ENCODE measurements around the gene KIF5A. TPM values are rescaled to one million over a fixed set of nuclear protein-coding genes. Genes with fewer than 3 reads are reported as not detected.

Gene KIF5A
- total and polyA plus RNA-seq, 2 of the 13 experiments (the other 11 are each of a cell fraction or from before 2014, with no cell fraction given) = 1.6 to 11.9 TPM

DNA sequence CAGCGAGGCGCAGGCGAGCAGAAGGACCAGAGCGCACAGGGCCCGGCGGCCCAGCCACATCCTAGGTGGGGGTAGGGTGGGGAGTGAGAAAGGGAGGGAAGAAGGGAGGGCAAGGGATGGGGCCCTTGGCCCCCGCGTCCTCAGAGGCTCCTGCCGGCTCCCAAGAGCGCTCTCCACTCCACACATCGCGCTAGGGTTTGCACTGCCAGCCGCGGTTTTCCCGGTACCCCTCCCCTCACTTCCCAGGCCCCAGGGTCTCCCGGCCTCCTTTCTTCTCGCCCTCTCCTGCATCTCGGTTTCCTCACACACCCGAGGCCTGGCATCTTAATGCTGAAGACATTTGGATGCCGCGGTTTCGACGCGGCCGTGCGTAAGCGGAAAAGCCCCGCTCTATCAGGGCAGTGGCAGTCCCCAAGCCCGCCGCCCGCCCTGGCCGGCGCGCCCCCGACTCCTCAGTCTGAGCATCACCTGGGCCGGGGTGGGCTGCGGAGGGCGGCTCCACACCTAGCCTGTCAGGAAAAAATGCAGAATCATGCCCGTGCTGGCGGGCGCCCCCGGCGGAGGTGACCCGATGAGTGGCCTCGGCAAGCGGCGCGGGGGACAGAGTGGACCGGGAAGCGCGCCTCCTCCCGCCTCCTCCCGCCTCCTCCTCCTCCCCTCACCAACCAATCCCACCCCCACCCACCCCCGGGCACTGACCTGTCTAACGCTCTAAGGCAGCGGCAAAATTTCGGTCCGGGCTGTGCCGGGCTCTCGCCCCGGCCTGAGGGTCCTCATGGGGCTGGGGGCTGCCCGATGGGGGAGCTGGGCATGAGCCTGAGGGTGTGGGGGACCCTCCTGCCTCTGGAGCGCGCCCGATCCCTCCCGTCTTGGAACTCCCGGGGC lies 82.5 kb downstream of the KIF5A start (continued):
- TF ChIP-seq, protein P1, sequence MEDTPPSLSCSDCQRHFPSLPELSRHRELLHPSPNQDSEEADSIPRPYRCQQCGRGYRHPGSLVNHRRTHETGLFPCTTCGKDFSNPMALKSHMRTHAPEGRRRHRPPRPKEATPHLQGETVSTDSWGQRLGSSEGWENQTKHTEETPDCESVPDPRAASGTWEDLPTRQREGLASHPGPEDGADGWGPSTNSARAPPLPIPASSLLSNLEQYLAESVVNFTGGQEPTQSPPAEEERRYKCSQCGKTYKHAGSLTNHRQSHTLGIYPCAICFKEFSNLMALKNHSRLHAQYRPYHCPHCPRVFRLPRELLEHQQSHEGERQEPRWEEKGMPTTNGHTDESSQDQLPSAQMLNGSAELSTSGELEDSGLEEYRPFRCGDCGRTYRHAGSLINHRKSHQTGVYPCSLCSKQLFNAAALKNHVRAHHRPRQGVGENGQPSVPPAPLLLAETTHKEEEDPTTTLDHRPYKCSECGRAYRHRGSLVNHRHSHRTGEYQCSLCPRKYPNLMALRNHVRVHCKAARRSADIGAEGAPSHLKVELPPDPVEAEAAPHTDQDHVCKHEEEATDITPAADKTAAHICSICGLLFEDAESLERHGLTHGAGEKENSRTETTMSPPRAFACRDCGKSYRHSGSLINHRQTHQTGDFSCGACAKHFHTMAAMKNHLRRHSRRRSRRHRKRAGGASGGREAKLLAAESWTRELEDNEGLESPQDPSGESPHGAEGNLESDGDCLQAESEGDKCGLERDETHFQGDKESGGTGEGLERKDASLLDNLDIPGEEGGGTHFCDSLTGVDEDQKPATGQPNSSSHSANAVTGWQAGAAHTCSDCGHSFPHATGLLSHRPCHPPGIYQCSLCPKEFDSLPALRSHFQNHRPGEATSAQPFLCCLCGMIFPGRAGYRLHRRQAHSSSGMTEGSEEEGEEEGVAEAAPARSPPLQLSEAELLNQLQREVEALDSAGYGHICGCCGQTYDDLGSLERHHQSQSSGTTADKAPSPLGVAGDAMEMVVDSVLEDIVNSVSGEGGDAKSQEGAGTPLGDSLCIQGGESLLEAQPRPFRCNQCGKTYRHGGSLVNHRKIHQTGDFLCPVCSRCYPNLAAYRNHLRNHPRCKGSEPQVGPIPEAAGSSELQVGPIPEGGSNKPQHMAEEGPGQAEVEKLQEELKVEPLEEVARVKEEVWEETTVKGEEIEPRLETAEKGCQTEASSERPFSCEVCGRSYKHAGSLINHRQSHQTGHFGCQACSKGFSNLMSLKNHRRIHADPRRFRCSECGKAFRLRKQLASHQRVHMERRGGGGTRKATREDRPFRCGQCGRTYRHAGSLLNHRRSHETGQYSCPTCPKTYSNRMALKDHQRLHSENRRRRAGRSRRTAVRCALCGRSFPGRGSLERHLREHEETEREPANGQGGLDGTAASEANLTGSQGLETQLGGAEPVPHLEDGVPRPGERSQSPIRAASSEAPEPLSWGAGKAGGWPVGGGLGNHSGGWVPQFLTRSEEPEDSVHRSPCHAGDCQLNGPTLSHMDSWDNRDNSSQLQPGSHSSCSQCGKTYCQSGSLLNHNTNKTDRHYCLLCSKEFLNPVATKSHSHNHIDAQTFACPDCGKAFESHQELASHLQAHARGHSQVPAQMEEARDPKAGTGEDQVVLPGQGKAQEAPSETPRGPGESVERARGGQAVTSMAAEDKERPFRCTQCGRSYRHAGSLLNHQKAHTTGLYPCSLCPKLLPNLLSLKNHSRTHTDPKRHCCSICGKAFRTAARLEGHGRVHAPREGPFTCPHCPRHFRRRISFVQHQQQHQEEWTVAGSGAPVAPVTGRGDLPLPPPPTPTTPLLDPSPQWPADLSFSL (CRISPR knock-in tag; IDR thresholded peaks at IDR 0.05) = no peak
- TF ChIP-seq, protein P2, sequence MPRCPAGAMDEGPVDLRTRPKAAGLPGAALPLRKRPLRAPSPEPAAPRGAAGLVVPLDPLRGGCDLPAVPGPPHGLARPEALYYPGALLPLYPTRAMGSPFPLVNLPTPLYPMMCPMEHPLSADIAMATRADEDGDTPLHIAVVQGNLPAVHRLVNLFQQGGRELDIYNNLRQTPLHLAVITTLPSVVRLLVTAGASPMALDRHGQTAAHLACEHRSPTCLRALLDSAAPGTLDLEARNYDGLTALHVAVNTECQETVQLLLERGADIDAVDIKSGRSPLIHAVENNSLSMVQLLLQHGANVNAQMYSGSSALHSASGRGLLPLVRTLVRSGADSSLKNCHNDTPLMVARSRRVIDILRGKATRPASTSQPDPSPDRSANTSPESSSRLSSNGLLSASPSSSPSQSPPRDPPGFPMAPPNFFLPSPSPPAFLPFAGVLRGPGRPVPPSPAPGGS (CRISPR knock-in tag; IDR thresholded peaks at IDR 0.05) = no peak
- TF ChIP-seq, protein P3, sequence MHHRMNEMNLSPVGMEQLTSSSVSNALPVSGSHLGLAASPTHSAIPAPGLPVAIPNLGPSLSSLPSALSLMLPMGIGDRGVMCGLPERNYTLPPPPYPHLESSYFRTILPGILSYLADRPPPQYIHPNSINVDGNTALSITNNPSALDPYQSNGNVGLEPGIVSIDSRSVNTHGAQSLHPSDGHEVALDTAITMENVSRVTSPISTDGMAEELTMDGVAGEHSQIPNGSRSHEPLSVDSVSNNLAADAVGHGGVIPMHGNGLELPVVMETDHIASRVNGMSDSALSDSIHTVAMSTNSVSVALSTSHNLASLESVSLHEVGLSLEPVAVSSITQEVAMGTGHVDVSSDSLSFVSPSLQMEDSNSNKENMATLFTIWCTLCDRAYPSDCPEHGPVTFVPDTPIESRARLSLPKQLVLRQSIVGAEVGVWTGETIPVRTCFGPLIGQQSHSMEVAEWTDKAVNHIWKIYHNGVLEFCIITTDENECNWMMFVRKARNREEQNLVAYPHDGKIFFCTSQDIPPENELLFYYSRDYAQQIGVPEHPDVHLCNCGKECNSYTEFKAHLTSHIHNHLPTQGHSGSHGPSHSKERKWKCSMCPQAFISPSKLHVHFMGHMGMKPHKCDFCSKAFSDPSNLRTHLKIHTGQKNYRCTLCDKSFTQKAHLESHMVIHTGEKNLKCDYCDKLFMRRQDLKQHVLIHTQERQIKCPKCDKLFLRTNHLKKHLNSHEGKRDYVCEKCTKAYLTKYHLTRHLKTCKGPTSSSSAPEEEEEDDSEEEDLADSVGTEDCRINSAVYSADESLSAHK (CRISPR knock-in tag; IDR thresholded peaks at IDR 0.05; ENCODE audit: borderline replicate concordance) = no peak
- no peak for TF ChIP-seq ESRRA (CRISPR knock-in tag; IDR thresholded peaks at IDR 0.05; ENCODE audit: low read depth)
- TF ChIP-seq ZSCAN22 (CRISPR knock-in tag; IDR thresholded peaks at IDR 0.05) = no peak
- TF ChIP-seq KLF16 (CRISPR knock-in tag; IDR thresholded peaks at IDR 0.05) = no peak; a peak in 1 of 4 replicates
- TF ChIP-seq, protein P4, sequence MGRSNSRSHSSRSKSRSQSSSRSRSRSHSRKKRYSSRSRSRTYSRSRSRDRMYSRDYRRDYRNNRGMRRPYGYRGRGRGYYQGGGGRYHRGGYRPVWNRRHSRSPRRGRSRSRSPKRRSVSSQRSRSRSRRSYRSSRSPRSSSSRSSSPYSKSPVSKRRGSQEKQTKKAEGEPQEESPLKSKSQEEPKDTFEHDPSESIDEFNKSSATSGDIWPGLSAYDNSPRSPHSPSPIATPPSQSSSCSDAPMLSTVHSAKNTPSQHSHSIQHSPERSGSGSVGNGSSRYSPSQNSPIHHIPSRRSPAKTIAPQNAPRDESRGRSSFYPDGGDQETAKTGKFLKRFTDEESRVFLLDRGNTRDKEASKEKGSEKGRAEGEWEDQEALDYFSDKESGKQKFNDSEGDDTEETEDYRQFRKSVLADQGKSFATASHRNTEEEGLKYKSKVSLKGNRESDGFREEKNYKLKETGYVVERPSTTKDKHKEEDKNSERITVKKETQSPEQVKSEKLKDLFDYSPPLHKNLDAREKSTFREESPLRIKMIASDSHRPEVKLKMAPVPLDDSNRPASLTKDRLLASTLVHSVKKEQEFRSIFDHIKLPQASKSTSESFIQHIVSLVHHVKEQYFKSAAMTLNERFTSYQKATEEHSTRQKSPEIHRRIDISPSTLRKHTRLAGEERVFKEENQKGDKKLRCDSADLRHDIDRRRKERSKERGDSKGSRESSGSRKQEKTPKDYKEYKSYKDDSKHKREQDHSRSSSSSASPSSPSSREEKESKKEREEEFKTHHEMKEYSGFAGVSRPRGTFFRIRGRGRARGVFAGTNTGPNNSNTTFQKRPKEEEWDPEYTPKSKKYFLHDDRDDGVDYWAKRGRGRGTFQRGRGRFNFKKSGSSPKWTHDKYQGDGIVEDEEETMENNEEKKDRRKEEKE (IDR thresholded peaks at IDR 0.05) = no peak
- TF ChIP-seq, protein P5, sequence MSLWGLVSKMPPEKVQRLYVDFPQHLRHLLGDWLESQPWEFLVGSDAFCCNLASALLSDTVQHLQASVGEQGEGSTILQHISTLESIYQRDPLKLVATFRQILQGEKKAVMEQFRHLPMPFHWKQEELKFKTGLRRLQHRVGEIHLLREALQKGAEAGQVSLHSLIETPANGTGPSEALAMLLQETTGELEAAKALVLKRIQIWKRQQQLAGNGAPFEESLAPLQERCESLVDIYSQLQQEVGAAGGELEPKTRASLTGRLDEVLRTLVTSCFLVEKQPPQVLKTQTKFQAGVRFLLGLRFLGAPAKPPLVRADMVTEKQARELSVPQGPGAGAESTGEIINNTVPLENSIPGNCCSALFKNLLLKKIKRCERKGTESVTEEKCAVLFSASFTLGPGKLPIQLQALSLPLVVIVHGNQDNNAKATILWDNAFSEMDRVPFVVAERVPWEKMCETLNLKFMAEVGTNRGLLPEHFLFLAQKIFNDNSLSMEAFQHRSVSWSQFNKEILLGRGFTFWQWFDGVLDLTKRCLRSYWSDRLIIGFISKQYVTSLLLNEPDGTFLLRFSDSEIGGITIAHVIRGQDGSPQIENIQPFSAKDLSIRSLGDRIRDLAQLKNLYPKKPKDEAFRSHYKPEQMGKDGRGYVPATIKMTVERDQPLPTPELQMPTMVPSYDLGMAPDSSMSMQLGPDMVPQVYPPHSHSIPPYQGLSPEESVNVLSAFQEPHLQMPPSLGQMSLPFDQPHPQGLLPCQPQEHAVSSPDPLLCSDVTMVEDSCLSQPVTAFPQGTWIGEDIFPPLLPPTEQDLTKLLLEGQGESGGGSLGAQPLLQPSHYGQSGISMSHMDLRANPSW (CRISPR knock-in tag; IDR thresholded peaks at IDR 0.05; ENCODE audit: borderline replicate concordance) = no peak
- peak; percentile 6 for TF ChIP-seq SRSF1 (optimal IDR thresholded peaks at IDR 0.05; ENCODE audit: low read depth, low read length)
- TF ChIP-seq RXRB (CRISPR knock-in tag; IDR thresholded peaks at IDR 0.05; ENCODE audit: borderline replicate concordance) = no peak
- TF ChIP-seq ZMYM3 (CRISPR knock-in tag; IDR thresholded peaks at IDR 0.05) = no peak
